NT2/D1 (cell line): ENCODE data around the gene OSBPL9.

Source experiments
- DNase-seq: peaks from one replicate; pipeline ENCODE4 v3.0.0-alpha.2; 2011; ENCODE audit warnings: low read depth, low spot score
- H3K27me3 ChIP-seq: 2 replicates; pipeline ENCODE4 v1.6.0; 2011; ENCODE audit warnings: mild to moderate bottlenecking; ENCODE audit not compliant: insufficient read length, insufficient read depth
- H3K36me3 ChIP-seq: 2 replicates; pipeline ENCODE4 v1.6.1; 2011; ENCODE audit warnings: mild to moderate bottlenecking, low read length, mixed read lengths; ENCODE audit not compliant: insufficient read depth, insufficient read length
- H3K4me1 ChIP-seq: 2 replicates; pipeline ENCODE4 v1.5.1; 2011; ENCODE audit not compliant: insufficient read depth, insufficient read length
- H3K4me3 ChIP-seq: 2 replicates; pipeline ENCODE4 v1.5.1; 2011; ENCODE audit warnings: low read depth; ENCODE audit not compliant: insufficient read length
- H3K9ac ChIP-seq: 2 replicates; pipeline ENCODE4 v1.6.0; 2011; ENCODE audit warnings: low read depth; ENCODE audit not compliant: insufficient read length
- H3K9me3 ChIP-seq: 2 replicates; pipeline ENCODE4 v1.5.1; 2011; ENCODE audit warnings: mild to moderate bottlenecking, low read length; ENCODE audit not compliant: insufficient read depth
- SUZ12 ChIP-seq: IDR thresholded peaks from 2 replicates; pipeline ENCODE4 v1.6.1; 2011; ENCODE audit not compliant: insufficient read length, insufficient read depth; ENCODE audit errors: extremely low read depth
- YY1 ChIP-seq: IDR thresholded peaks from 2 replicates; pipeline ENCODE4 v1.6.1; 2011; ENCODE audit not compliant: insufficient read length, insufficient read depth
- ZNF274 ChIP-seq: IDR thresholded peaks from 2 replicates; pipeline ENCODE4 v1.6.1; 2011; ENCODE audit warnings: mild to moderate bottlenecking, low read depth, low read length

OSBPL9 gene

DNA sequence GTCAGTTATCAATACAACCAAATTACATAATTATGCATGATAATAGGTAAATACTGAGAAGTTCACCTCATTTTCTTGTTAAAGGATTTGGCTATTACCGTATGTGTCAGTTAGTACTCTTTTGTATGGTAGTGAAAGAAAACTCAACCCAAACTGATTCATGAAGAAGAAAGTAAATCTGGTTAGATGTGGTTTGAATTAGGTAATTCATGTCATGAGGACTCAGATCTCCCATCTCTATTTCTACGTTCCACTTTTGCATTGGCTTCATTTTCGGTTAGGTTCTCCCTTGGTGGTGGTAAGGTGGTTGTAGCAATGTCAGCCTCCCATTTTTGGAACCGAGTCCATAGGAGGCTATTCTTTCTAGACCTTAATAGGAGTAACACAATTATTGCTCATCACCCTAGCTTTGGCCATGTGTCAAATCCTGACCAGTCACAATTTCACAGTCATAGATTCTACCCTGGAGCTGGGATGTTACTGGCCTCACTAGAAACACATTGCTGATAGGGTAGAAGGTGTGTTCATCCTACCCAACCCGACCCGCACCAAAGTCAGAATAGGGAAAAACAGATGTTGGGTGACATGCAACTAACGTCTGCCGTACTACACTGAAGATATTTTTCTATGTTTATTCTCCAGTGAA lies 97.6 kb downstream of the OSBPL9 start:
- no peak for DNase-seq
- Histone ChIP-seq H3K36me3 (peaks cover 7% of the 10 kb centered on the region), H3K4me1 (no peaks in the 10 kb centered on the region), H3K27me3 (no peaks in the 10 kb centered on the region), H3K4me3 (no peak overlapping the region), H3K9ac (no peak overlapping the region), H3K9me3 (peaks cover 5% of the 10 kb centered on the region; the same call in 1 of the 2 replicates)
- no peak for TF ChIP-seq YY1
- no peak for TF ChIP-seq ZNF274
- TF ChIP-seq SUZ12: no peak

- H3K9ac ChIP-seq: no peak overlapping the region
- peaks cover 7% of the 10 kb centered on the region for H3K36me3 ChIP-seq
- H3K9me3 ChIP-seq: peaks cover 5% of the 10 kb centered on the region; the same call in 1 of the 2 replicates
- no peak overlapping the region for H3K4me3 ChIP-seq
- TF ChIP-seq YY1 (no peak), SUZ12 (no peak), ZNF274 (no peak)
- no peak for DNase-seq
- no peaks in the 10 kb centered on the region for H3K4me1 ChIP-seq
- no peaks in the 10 kb centered on the region for H3K27me3 ChIP-seq
Observed at GRCh38 chr1:51715369-51715768, 98.5 kb downstream of the OSBPL9 start.

- no peaks in the 10 kb centered on the region for H3K4me1 ChIP-seq
- no peak overlapping the region for H3K9ac ChIP-seq
- no peaks in the 10 kb centered on the region; the same call in 1 of the 2 replicates for H3K9me3 ChIP-seq
- peaks cover 7% of the 10 kb centered on the region for H3K36me3 ChIP-seq
- no peak for DNase-seq
- no peak for TF ChIP-seq ZNF274
- no peak for TF ChIP-seq SUZ12
- no peak for TF ChIP-seq YY1
- H3K27me3 ChIP-seq: no peaks in the 10 kb centered on the region
- H3K4me3 ChIP-seq: no peak overlapping the region
Observed at GRCh38 chr1:51716746-51717145, 99.9 kb downstream of the OSBPL9 start.

DNA sequence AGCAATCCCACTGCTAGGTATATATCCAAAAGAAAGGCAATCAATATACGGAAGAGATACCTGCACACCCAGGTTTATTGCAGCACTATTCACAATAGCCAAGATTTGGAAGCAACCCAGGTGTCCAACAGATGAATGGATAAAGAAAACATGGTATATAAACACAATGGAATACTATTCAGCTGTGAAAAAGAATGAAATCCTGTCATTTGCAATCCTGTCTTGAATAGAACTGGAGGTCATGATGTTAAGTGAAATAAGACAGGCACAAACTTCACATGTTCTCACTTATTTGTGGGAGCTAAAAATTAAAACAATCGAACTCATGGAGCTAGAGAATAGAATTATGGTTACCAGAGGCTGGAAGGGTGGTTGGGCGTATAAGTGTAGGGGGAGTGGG lies 101.0 kb downstream of the OSBPL9 start:
- Histone ChIP-seq H3K4me1 (no peaks in the 10 kb centered on the region), H3K36me3 (peaks cover 7% of the 10 kb centered on the region), H3K27me3 (no peaks in the 10 kb centered on the region), H3K4me3 (no peak overlapping the region), H3K9ac (no peak overlapping the region), H3K9me3 (no peaks in the 10 kb centered on the region)
- no peak for DNase-seq
- TF ChIP-seq SUZ12 (no peak), ZNF274 (no peak), YY1 (no peak)

DNA sequence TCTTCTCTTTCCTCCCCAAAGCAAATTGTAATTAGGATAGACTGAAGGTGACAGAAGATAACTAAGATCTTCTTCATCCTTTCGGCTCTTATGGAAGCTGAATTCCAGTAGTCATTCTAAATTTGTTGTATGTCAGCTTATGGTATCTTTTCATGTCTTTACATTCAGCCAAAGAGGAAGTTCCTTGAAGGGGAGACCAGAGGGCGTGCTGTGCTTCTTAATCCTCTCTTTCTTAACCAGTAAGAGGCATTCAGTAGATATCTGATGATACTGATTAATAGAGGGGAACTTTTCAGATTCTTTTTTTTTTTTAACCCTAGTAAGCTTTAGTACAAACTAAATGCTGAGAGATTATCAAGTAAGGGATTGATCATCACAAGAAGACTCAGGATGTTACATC lies 102.3 kb downstream of the OSBPL9 start:
- Histone ChIP-seq H3K27me3 (no peaks in the 10 kb centered on the region), H3K9me3 (no peaks in the 10 kb centered on the region), H3K4me3 (no peak overlapping the region), H3K4me1 (no peaks in the 10 kb centered on the region), H3K36me3 (peaks cover 7% of the 10 kb centered on the region), H3K9ac (no peak overlapping the region)
- no peak for DNase-seq
- TF ChIP-seq ZNF274 (no peak), SUZ12 (no peak), YY1 (no peak)

- TF ChIP-seq SUZ12 (no peak), ZNF274 (no peak)
- H3K9me3 ChIP-seq: no peaks in the 10 kb centered on the region
Observed at GRCh38 chr1:51724797-51725196, 107.9 kb downstream of the OSBPL9 start.

GRCh38 chr1:51726051-51726450 lies 109.2 kb downstream of the OSBPL9 start:
- H3K36me3 ChIP-seq: no peaks in the 10 kb centered on the region
- no peak overlapping the region for H3K4me3 ChIP-seq
- H3K9ac ChIP-seq: no peak overlapping the region
- H3K27me3 ChIP-seq: peaks cover 12% of the 10 kb centered on the region
- no peaks in the 10 kb centered on the region for H3K4me1 ChIP-seq
- no peaks in the 10 kb centered on the region for H3K9me3 ChIP-seq
- no peak for DNase-seq
- TF ChIP-seq YY1 (no peak), SUZ12 (no peak), ZNF274 (no peak)

More at GRCh38 chr1:51724797-51725196, 107.9 kb downstream of the OSBPL9 start:
- H3K27me3 ChIP-seq: peaks cover 12% of the 10 kb centered on the region
- no peaks in the 10 kb centered on the region for H3K36me3 ChIP-seq
- no peak overlapping the region for H3K4me3 ChIP-seq
- no peaks in the 10 kb centered on the region for H3K4me1 ChIP-seq
- no peak overlapping the region for H3K9ac ChIP-seq
- DNase-seq: no peak
